ENCODE data around the gene LYAR. TPM values are rescaled to one million over a fixed set of nuclear protein-coding genes. Genes with fewer than 3 reads are reported as not detected.
A peak's percentile ranks its signal among the peaks of the same experiment; 100 is the strongest.

LYAR gene
- total RNA-seq, 1 donor: 4.0 TPM

DNA sequence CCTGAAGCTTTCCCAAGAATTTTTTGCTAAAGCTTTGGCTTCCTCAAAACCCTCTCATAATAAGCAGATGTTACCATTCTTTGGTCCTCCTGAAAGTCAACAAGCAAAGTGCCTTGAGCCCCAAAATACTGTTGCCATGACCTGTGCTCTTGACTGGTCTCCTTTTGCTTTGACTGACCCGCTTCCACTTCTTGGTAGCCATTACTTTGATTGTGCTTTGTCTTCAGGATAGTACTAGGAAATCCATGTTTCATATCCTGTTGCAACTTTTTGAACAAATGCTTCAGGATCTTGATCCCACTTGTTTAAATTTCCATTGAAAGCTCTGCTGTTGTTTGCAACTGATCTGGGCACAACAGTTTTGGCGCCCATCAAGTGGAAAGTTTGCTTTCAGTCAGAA, 56.3 kb downstream of the LYAR start:
- H3K4me1 ChIP-seq (ENCODE audit: insufficient read depth, low read length): no peaks in the 10 kb centered on the region
- H3K36me3 ChIP-seq (ENCODE audit: insufficient read depth, low read length): peaks cover 11% of the 10 kb centered on the region
- no peak for DNase-seq (ENCODE audit: insufficient read length, low spot score, missing footprints)
- H3K27ac ChIP-seq (ENCODE audit: low read depth, low read length): no peak overlapping the region
- peaks cover 4% of the 10 kb centered on the region for H3K27me3 ChIP-seq (ENCODE audit: insufficient read depth, low read length)
- H4K20me1 ChIP-seq (ENCODE audit: insufficient read depth, low read length): no peaks in the 10 kb centered on the region
- H3K79me2 ChIP-seq (ENCODE audit: insufficient read depth, low read length): no peaks in the 10 kb centered on the region
- no peaks in the 10 kb centered on the region for H3K9me3 ChIP-seq (ENCODE audit: low read depth, low read length)
- TF ChIP-seq, protein P1, sequence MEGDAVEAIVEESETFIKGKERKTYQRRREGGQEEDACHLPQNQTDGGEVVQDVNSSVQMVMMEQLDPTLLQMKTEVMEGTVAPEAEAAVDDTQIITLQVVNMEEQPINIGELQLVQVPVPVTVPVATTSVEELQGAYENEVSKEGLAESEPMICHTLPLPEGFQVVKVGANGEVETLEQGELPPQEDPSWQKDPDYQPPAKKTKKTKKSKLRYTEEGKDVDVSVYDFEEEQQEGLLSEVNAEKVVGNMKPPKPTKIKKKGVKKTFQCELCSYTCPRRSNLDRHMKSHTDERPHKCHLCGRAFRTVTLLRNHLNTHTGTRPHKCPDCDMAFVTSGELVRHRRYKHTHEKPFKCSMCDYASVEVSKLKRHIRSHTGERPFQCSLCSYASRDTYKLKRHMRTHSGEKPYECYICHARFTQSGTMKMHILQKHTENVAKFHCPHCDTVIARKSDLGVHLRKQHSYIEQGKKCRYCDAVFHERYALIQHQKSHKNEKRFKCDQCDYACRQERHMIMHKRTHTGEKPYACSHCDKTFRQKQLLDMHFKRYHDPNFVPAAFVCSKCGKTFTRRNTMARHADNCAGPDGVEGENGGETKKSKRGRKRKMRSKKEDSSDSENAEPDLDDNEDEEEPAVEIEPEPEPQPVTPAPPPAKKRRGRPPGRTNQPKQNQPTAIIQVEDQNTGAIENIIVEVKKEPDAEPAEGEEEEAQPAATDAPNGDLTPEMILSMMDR (IDR thresholded peaks at IDR 0.05; ENCODE audit: extremely low read depth, low read depth, low read length): no peak
- no peak overlapping the region for H3K4me2 ChIP-seq (ENCODE audit: insufficient read depth, low read length)
- no peak overlapping the region for H2AFZ ChIP-seq (ENCODE audit: low read length)
- no peak overlapping the region for H3K4me3 ChIP-seq (ENCODE audit: insufficient read depth, low read length)

DNA sequence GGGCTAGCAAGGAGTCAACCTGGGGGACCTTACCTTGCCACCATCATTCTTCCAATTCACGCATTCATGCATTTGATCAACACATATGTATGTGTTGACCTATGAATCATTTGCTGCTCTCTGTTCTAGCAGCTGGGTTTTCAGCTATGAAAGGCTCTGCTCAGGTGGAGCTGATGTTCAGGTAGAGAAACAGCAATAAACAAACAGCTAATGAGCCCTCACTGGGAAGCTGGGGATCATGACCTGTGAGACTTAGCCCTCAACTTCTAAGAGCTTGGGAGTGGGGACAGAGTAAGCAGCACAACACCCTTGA, 61.6 kb downstream of the LYAR start:
- H3K4me3 ChIP-seq (ENCODE audit: insufficient read depth, low read length): no peak overlapping the region
- H3K27ac ChIP-seq (ENCODE audit: low read depth, low read length): no peak overlapping the region
- no peaks in the 10 kb centered on the region for H3K9me3 ChIP-seq (ENCODE audit: low read depth, low read length)
- H3K27me3 ChIP-seq (ENCODE audit: insufficient read depth, low read length): peaks cover 33% of the 10 kb centered on the region
- H3K4me2 ChIP-seq (ENCODE audit: insufficient read depth, low read length): no peak overlapping the region
- no peaks in the 10 kb centered on the region for H4K20me1 ChIP-seq (ENCODE audit: insufficient read depth, low read length)
- H3K4me1 ChIP-seq (ENCODE audit: insufficient read depth, low read length): no peaks in the 10 kb centered on the region
- TF ChIP-seq, protein P1 (IDR thresholded peaks at IDR 0.05; ENCODE audit: extremely low read depth, low read depth, low read length): no peak
- DNase-seq (ENCODE audit: insufficient read length, low spot score, missing footprints): peak; percentile 68
- H3K36me3 ChIP-seq (ENCODE audit: insufficient read depth, low read length): no peaks in the 10 kb centered on the region
- H2AFZ ChIP-seq (ENCODE audit: low read length): no peak overlapping the region
- H3K79me2 ChIP-seq (ENCODE audit: insufficient read depth, low read length): no peaks in the 10 kb centered on the region

DNA sequence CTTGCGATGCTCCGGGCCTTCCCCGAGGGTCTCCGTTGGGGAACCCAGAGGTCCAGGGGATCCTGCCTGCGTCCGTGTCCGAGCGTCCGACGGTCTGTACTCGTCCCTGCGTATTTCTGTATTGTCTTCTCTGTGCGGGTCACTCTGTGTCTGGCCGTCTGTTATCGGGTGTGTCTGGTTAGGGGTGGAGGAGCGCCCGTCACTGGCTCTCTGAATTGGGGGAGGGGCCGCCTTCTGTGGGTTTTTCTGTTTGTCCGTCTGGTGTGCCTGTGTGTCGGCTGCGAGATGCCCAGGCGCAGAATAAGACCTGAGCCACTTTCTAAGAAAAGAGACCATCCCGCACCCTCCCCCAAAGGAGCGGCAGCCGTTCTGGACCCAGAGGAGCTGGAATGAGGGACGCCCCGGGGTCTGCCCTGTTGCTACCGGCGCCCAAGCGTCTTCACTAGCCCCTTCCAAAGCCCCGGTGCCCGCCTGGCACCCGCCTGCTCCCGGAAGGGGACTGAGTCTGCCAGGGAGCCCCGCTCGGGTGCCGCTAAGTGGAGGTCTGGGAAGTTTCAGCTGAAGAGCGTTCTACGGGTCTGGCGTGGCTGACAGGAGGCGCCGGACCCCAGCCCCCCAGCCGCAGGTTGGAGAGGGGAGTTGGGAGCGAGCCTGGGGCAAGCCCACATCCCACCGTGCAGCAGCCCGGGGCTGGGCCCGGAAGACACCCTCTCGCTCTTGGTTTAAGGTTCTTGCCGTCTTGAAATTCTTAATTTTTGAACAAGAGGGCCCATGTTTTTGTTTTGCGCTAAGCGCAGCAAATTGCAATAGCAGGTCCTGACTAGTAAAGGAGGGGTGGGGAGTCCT, 62.2 kb downstream of the LYAR start:
- Histone ChIP-seq H2AFZ (ENCODE audit: low read length) (no peak overlapping the region), H3K4me3 (ENCODE audit: insufficient read depth, low read length) (no peak overlapping the region), H3K4me2 (ENCODE audit: insufficient read depth, low read length) (no peak overlapping the region), H3K4me1 (ENCODE audit: insufficient read depth, low read length) (no peaks in the 10 kb centered on the region), H4K20me1 (ENCODE audit: insufficient read depth, low read length) (no peaks in the 10 kb centered on the region), H3K27ac (ENCODE audit: low read depth, low read length) (no peak overlapping the region), H3K27me3 (ENCODE audit: insufficient read depth, low read length) (peaks cover 38% of the 10 kb centered on the region), H3K79me2 (ENCODE audit: insufficient read depth, low read length) (no peaks in the 10 kb centered on the region), H3K9me3 (ENCODE audit: low read depth, low read length) (no peaks in the 10 kb centered on the region), H3K36me3 (ENCODE audit: insufficient read depth, low read length) (no peaks in the 10 kb centered on the region)
- TF ChIP-seq, protein P1 (IDR thresholded peaks at IDR 0.05; ENCODE audit: extremely low read depth, low read depth, low read length): no peak
- no peak for DNase-seq (ENCODE audit: insufficient read length, low spot score, missing footprints)

DNA sequence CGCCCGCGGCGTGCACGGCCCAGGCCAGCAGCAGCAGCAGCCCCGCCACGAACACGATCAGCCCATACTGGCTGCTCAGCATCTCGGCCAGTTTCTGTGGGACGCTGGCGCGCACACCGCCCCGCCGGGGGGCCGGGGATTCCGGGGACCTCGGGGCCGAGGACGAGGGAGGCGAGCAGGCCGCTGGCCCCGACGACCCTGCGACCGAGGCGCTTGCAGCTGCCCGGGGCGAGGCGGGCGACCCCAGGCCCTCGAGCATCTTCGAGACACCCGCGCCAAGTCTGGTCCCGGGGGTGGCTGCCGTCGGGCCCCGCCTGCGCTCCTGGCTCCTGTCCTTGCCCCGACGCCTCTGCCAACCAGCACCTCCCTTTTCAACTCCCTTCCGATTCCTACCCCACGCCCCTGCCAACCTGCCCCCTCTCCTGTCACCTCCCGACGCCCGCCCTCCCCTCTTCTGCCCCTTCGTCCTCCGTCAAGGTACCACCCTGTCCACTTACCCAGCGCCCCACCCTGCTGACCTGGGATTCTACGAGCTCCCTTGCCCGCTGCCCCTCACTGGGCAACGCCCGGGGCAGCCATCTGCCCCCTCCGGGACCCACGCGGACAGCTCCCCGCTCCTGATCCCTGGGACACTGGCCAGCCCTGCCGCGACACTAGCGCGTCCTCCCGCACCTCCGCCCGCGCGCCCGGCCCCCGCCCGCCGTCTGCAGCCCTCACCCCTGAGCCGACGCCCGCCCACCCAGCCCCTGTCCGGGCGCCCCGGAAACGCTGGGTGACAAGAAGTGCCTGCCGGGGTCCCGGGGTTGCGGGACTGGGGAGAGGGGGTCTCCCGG, 63.1 kb downstream of the LYAR start, which contains the start of gene OTOP1:
Gene OTOP1 (minus strand): TSS at position 324 of the 833 bp plus-strand sequence. CDS start 65 bp downstream, at position 259.
- H4K20me1 ChIP-seq (ENCODE audit: insufficient read depth, low read length): no peaks in the 10 kb centered on the region
- H2AFZ ChIP-seq (ENCODE audit: low read length): no peak within 1 kb of the TSS
- H3K36me3 ChIP-seq (ENCODE audit: insufficient read depth, low read length): no peaks in the 10 kb centered on the region
- TF ChIP-seq, protein P1 (IDR thresholded peaks at IDR 0.05; ENCODE audit: extremely low read depth, low read depth, low read length): no peak
- DNase-seq (ENCODE audit: insufficient read length, low spot score, missing footprints): peak; percentile 54
- H3K4me1 ChIP-seq (ENCODE audit: insufficient read depth, low read length): no peaks in the 10 kb centered on the region
- H3K27ac ChIP-seq (ENCODE audit: low read depth, low read length): no peak within 1 kb of the TSS
- no peak within 1 kb of the TSS for H3K4me3 ChIP-seq (ENCODE audit: insufficient read depth, low read length)
- H3K9me3 ChIP-seq (ENCODE audit: low read depth, low read length): no peaks in the 10 kb centered on the region
- no peak within 1 kb of the TSS for H3K4me2 ChIP-seq (ENCODE audit: insufficient read depth, low read length)
- H3K79me2 ChIP-seq (ENCODE audit: insufficient read depth, low read length): no peaks in the 10 kb centered on the region
- H3K27me3 ChIP-seq (ENCODE audit: insufficient read depth, low read length): peaks cover 43% of the 10 kb centered on the region
